Daoy (cell line): Measurements from ENCODE around the gene OR9G4. TPM values are rescaled to one million over a fixed set of nuclear protein-coding genes. Genes with fewer than 3 reads are reported as not detected.

Source experiments
- DNase-seq: peaks from one replicate; pipeline ENCODE4 v3.0.0-alpha.2; 2015; ENCODE audit warnings: low read depth
- total RNA-seq: library from RNA; depleted of rRNA; stranded (reverse); fragments of >200 nt; shearing (Covaris generic); gene quantifications from 2 replicates; pipeline ENCODE4 v1.2.3, GENCODE V29; 2014; rRNA removed

OR9G4 gene
- total RNA-seq = not detected in 2 replicates

DNA sequence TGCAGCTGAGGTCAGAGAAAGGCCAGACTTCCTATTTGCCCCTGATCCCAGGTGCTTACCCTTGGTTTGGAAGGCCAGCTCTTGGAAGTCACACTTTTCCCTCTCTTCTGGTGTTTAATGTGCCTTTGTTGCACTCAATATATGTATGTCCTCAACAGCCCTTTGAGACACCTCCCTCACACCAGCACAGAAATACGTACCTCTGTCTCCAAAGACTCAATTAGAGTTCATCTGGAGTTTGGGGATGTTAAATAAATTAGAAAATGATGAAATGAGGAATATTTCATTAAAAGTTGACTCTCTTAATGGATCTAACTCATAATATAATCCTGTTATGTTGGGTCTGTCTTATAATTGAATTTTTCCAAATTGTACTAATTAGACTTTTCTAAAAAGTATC is at the start of gene OR9G4:
TSS of gene OR9G4 (minus strand) at position 101 of the 400 bp plus-strand sequence. CDS start 4,931 bp downstream, outside the sequence.
- DNase-seq = no peak

DNA sequence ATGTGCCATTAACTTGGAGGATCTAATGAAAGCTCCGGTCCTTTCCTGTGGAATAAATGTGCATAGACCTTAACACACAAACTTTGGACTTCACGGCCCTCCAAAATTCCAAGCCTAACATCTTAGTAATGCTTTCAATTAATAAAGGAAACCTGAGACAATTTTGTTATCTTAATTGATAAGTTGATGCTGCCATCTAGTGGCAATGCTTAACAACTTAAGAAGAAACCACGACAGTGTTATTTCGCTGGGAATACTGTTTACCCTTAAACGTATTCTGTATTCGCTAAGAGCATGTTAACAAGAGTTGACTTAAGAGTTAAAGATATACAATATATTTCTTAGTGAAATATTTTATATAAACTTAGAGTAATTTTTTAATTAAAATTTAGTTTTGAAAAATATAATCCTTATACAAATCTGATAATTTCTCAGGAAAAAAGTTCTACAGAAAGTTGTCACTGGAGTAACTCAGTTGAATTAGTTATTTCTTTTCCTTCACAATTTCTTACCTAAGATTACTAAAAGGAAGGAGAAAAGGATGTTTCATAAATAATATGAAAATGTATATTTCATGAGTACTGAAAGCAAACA is 35.0 kb upstream of the OR9G4 start:
- DNase-seq = peak; percentile 5

DNA sequence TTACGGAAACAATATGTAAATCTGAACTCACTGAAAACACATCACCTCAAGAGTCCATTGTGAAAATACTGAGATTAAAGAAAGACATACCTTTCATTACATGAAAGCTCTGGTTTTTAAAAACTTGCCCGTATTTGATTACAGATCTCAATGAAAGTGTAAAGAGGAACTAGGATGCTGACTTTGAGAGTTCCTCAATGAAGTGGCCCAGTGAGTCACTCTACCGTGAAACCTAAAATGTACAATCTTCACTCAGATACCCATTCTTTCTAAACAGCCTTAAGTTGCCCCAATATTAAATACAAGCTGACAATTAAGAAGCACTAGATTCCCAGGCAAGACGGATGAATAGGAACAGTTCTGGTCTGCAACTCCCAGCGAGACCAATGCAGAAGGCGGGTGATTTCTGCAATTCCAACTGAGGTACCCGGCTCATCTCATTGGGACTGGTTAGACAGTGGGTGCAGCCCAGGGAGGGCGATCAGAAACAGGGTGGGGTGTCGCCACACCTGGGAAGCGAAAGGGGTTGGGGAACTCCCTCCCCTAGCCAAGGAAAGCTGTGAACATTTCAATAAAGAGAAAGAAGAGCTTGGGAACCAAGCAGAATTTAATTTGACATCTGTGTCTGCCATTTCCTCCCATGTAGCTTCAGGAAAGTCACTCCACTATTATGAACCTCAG is 33.8 kb upstream of the OR9G4 start:
- DNase-seq = no peak

DNA sequence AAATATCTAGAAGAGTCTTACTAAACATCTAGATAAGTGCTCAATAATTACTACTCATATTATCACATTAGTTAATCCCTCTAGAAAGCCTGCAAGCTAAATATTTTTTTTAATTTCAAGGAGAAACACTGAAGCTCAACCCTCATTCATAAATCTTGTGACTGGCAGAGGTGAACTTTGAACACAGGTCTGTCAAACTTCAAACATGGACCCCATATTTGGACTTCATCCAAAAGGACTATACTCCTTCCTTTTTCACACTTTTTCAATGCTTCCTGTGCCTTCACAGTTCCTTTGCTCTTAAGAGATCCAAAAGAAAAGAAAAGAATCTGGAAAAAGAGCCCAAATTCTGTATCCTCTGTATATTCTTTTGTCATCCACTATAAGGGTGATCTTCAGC is 28.3 kb upstream of the OR9G4 start:
- no peak for DNase-seq

DNA sequence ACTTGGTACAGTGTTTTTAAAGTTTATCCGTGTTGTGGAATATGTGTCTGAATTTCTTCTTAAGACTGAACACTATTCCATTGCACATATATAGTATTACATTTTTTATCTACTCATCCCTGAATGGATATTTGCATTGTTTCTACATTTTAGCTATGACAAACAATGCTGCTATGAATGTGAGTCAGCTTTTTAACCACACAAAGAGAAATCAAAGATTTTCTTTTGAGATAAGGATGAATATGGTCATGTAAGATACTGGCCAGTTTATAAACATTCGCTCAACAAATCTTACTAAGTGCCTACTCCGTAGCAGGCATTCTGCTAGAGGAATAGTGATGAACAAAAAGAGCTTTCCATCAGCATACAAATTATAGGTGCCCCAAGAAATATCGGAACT is 16.5 kb upstream of the OR9G4 start:
- DNase-seq = no peak

DNA sequence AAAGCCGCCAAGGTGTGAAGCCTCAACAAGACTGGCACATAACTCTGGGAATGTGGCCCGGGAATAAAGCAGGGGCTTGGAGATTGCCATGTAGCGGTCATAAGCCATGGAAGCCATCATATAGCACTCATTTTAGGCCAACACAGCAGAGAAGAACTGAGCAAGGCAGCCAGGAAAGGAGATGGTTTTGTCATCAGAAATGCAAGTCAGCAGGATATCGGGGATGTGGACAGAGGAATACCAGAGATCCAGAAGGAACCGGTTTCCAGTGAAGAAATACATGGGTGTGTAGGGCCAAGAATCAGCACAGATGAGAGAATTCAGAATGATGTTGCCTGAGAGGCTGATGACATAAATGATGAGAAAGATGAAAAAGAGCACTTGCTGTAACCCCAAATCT is 3.0 kb upstream of the OR9G4 start:
- no peak for DNase-seq

DNA sequence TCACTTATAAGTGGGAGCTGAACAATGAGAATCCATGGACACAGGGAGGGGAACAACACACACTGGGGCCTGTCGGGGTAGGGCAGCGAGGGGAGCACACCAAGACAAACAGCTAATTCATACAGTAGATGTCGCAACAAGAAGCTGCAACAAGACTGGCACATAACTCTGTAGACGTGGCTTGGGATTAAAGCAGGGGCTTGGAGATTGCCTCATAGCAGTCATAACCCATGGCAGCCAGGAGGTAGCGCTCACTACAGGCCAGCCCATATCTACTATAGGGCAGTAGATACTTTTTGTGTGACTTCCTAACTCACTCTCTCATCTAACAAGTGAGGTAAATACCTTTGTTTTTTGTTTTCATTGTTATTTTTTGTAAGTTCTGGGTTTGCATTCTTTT is 1.7 kb upstream of the OR9G4 start:
- no peak for DNase-seq

DNA sequence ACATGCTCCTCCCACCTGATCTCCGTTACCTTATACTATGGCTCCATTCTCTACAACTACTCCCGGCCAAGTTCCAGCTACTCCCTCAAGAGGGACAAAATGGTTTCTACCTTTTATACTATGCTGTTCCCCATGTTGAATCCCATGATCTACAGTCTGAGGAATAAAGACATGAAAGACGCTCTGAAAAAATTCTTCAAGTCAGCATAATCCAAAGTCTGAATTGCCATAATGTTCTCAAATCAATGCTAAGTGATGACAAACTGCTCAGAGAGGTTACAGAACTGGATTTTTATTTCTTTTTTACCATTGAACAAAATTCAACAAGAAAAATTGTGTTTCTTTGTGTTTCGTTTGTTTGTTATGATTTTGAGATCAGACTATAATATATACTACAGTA is 7.6 kb downstream of the OR9G4 start:
- no peak for DNase-seq

DNA sequence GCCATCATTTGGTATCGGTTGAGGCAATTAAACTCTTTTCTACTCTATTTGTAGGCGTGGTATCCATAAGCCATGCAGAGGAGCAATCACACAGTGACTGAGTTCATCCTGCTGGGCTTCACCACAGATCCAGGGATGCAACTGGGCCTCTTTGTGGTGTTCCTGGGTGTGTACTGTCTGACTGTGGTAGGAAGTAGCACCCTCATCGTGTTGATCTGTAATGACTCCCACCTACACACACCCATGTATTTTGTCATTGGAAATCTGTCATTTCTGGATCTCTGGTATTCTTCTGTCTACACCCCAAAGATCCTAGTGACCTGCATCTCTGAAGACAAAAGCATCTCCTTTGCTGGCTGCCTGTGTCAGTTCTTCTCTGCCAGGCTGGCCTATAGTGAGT is 8.4 kb downstream of the OR9G4 start:
- DNase-seq = no peak

DNA sequence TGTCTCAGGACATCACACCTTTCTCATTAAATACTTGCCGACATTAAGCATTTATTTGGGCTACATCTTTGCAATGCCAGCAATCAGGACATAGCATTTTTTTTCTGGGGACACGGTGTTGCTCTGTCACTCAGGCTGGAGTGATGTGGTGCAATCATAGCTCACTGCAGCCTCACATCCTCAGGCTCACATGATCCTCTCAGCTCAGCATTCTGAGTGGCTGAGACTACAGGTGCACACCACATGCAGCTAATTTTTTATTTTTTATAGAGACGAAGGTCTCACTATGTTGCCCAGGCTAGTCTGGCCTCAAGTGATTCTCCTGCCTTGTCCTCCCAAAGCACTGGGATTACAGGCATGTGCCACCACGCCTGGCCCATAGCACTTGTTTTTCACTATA is 28.0 kb downstream of the OR9G4 start:
- no peak for DNase-seq

DNA sequence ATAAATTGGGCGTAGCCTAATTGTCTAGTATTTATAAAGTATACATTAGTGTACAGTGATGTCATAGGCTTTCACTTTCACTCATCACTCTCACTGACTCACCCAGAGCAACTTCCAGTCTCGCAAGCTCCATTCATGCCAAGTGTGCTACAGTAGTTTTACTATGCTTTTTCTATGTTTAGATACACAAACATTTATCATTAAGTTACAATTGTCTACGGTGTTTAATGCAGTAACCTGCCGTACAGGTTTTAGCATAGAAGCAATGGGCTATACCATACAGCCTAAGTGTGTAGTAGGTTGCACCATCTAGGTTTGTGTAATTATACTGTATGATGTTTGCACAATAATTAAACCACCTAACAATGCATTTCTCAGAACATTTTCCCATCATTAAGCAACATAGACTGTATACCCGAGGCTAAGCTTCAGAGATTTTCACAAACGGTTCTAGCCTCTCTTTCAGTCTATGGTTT is 32.1 kb downstream of the OR9G4 start:
- no peak for DNase-seq

DNA sequence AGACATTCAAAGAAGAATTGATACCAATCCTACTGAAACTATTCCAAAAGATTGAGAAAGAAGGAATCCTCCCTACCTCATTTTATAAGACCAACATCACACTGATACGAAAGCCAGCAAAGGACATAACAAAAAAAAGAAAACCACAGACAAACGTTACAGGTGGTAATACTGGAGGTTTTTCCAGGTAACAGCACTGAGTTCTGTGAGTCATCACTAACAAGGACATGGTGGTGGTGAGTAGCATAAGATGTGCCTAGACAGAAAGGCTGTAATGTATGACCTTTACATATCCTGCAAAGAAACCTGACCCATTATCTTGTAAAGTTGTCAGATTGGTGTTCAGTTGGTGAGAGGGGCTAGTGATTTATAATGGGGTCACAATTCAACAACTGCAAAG is 34.3 kb downstream of the OR9G4 start:
- no peak for DNase-seq

DNA sequence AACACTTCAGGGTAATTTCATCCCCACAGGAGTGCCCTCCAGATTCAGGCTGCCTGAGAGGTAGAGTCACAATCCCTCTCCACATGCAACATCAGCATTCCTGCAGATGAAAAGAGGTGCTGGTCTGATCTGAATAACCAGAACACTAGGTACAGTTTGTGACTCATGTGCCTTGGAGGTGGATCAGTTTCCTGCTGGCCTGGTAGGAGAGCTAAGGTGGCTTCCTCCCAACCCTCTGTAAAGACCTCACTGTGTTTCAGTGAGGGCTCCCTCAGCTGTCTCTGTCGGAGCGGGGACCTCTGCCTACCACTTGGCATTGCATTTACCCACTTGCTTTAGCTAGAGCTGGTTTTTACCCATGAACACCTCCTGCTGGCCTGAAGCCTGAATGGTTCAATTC is 42.0 kb downstream of the OR9G4 start:
- no peak for DNase-seq

DNA sequence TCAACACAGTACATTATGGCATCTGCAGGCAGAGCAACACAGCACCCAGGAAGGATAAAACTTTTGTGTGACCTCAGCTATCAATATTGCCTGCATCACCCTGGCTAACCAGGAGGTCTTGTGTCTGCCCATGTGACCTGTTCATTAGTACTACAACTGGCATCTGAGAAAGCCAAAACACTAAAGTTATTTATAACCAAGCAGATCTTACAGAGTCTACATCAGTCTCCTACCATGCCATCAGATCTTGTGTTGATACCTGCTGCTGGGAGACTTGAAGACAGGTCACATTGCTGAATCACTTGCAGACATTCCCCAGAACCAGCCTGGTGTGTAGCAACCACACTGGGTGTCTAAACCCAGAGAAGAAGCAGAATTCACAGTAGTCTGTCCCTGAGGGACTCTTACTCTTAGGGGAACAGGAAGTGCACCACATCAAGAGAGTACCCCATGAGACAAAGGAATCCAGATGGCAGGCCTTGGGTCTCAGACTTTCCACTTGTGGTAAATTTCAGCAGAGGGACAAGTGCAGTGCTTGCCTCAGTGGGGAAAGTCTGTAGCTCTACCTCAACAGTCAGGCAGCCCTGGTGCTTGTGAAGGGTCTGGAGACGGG is 42.6 kb downstream of the OR9G4 start:
- DNase-seq = no peak

DNA sequence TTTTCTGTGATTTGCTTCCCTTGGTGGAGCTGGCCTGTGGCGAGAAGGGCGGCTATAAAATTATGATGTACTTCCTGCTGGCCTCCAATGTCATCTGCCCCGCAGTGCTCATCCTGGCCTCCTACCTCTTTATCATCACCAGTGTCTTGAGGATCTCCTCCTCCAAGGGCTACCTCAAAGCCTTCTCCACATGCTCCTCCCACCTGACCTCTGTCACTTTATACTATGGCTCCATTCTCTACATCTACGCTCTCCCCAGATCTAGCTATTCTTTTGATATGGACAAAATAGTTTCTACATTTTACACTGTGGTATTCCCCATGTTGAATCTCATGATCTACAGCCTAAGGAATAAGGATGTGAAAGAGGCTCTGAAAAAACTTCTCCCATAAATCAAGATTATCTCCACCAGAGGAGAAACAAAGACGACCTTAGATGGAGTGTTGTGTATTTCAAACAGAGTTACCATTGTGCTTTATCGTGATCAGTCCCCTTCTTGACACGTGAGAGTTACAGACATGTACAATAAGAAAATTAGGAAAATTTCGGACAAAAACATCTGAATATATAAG is 47.5 kb downstream of the OR9G4 start:
- no peak for DNase-seq

DNA sequence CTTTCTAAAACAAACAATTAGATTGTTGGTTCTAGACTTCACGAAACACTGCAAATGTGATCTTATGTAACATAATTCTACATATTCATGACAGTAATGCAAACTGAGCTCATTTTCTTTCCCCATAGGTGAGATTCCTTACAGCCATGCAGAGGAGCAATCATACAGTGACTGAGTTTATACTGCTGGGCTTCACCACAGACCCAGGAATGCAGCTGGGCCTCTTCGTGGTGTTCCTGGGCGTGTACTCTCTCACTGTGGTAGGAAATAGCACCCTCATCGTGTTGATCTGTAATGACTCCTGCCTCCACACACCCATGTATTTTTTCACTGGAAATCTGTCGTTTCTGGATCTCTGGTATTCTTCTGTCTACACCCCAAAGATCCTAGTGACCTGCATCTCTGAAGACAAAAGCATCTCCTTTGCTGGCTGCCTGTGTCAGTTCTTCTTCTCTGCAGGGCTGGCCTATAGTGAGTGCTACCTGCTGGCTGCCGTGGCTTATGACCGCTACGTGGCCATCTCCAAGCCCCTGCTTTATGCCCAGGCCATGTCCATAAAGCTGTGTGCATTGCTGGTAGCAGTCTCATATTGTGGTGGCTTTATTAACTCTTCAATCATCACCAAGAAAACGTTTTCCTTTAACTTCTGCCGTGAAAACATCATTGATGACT is 48.1 kb downstream of the OR9G4 start:
- DNase-seq = peak; percentile 1

DNA sequence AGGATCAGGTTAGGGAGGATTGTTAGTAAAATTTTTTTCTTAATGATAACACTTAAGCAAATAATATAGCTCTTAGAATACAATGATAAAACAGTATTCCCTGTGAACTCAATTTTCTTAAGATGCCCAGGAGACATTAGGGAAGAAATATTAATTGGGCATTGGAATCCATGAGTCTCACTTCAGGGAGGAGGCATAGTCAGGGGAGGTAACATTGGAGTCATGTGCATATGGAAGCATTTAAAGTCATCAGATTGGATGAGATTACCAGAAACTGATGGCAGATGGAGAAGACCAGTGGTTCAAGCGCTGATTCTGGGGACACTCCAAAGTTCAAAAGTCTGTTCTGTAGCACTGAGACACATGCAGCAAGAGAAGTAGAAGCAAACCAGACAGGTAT is 49.7 kb downstream of the OR9G4 start, which contains the start of gene OR9G1:
TSS of gene OR9G1 (plus strand) at position 301 of the 400 bp plus-strand sequence. CDS start 1,293 bp downstream, outside the sequence.
- no peak for DNase-seq

DNA sequence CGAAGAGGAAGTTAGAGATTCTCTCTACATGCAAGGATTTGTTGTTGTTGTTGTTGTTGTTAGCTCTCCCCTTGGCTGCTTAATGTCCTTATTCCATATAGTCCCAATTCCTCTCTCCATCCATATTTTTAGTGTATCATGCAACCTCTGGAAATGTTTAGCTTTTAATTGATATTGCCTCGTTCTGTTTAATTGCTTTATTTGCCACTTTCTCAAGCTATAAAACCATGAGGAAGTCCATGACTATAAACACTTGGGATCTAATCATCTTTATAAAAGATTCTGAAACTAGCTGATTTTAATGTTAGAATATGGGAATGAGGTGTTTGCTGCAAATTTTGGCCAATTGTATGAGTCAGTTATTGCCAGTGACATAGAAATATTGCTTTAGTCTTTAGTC is 55.1 kb downstream of the OR9G4 start:
- no peak for DNase-seq
